Measurements from ENCODE around the gene NOL9. TPM values are rescaled to one million over a fixed set of nuclear protein-coding genes. Genes with fewer than 3 reads are reported as not detected.

The NOL9 gene
- total RNA-seq, 4 donors from 2014 or later = 16.6 to 25.0 (median 21.1) TPM

- peaks cover 15 to 28% (median 25%) of the 10 kb centered on the region in 4 donors for H3K4me1 ChIP-seq
- DNase-seq (ENCODE audit: extremely low spot score) = no peak
- TF ChIP-seq EP300 (IDR thresholded peaks at IDR 0.05) (no peak), POLR2A (IDR thresholded peaks at IDR 0.05; ENCODE audit: low read depth) (no peak), POLR2AphosphoS5 (IDR thresholded peaks at IDR 0.05) (no peak), CTCF (IDR thresholded peaks at IDR 0.05) (no peak)
- 68% methylated on average over 5 of the region's 19 CpGs for WGBS
- H3K36me3 ChIP-seq = peaks cover 8 to 17% (median 9%) of the 10 kb centered on the region in 4 donors
- peak within 1 kb of the TSS; percentile 82 to 86 (median 84) for H3K27ac ChIP-seq (replicated peaks in 1 of 4)
- intact Hi-C loops (cut with DNase I) = loop anchor here (2.0 to 5.0 kb wide), 3 partner anchors 24 to 87 kb away; partner anchors contain the start of genes PLEKHG5 and ZBTB48
- no peaks in the 10 kb centered on the region for H3K9me3 ChIP-seq
- no peaks in the 10 kb centered on the region for H3K27me3 ChIP-seq
- peak within 1 kb of the TSS; percentile 82 to 85 (median 82) for H3K4me3 ChIP-seq
These were observed 830 bp upstream of the NOL9 start, which contains the start of gene TAS1R1 for GRCh38 chr1:6554907-6555778. Gene TAS1R1 (plus strand): TSS chr1:6555307. CDS start chr1:6555374, 67 bp downstream.

DNA sequence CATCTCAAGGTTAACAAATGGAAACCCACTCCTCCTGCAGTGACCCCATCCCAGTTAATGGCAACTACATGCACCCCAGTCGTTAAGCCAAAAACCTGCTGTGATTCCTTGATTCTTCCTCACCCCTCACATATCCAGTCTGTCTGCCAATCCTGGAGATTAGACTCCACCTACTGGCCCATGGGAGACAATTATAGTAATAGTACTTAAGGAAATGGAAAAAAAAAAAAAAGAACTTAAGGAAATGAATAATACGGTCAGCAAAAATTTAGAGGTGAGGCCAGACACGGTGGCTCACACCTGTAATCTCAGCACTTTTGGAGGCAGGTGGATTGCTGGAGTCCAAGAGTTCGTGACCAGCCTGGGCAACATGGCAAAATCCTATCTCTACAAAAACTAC is 7.0 kb downstream of the NOL9 start:
- H3K4me3 ChIP-seq = no peak overlapping the region
- WGBS = 68% methylated on average over 4 of the region's 4 CpGs
- intact Hi-C loops (cut with DNase I) = no loop called here
- H3K9me3 ChIP-seq = no peaks in the 10 kb centered on the region
- peaks cover 0 to 12% (median 2%) of the 10 kb centered on the region in 4 donors for H3K4me1 ChIP-seq
- TF ChIP-seq POLR2A (IDR thresholded peaks at IDR 0.05; ENCODE audit: low read depth) = no peak
- no peak for TF ChIP-seq CTCF (IDR thresholded peaks at IDR 0.05)
- TF ChIP-seq EP300 (IDR thresholded peaks at IDR 0.05) = no peak
- TF ChIP-seq POLR2AphosphoS5 (IDR thresholded peaks at IDR 0.05) = no peak
- H3K36me3 ChIP-seq = peaks cover 66 to 94% (median 79%) of the 10 kb centered on the region in 4 donors
- DNase-seq (ENCODE audit: extremely low spot score) = no peak
- H3K27me3 ChIP-seq = no peaks in the 10 kb centered on the region
- no peak overlapping the region for H3K27ac ChIP-seq (replicated peaks in 1 of 4)

- 52% methylated on average over 5 of the region's 5 CpGs for WGBS
- H3K27ac ChIP-seq (replicated peaks in 1 of 4) = peak overlapping the region in 1 of 4 donors; percentile 41
These were observed 8.0 kb downstream of the NOL9 start for GRCh38 chr1:6546326-6546725.

More at GRCh38 chr1:6546326-6546725, 8.0 kb downstream of the NOL9 start:
- DNase-seq (ENCODE audit: extremely low spot score) = no peak
- intact Hi-C loops (cut with DNase I) = no loop called here
- TF ChIP-seq CTCF (IDR thresholded peaks at IDR 0.05) (no peak), POLR2AphosphoS5 (IDR thresholded peaks at IDR 0.05) (no peak), POLR2A (IDR thresholded peaks at IDR 0.05; ENCODE audit: low read depth) (no peak), EP300 (IDR thresholded peaks at IDR 0.05) (no peak)
- H3K9me3 ChIP-seq = no peaks in the 10 kb centered on the region
- peaks cover 66 to 99% (median 85%) of the 10 kb centered on the region in 4 donors for H3K36me3 ChIP-seq
- peaks cover 0 to 9% (median 2%) of the 10 kb centered on the region in 4 donors for H3K4me1 ChIP-seq
- no peak overlapping the region for H3K4me3 ChIP-seq
- no peaks in the 10 kb centered on the region for H3K27me3 ChIP-seq
